Tibial nerve (tissue), 4 donors: ENCODE data around the gene RFPL1. TPM values are rescaled to one million over a fixed set of nuclear protein-coding genes. Genes with fewer than 3 reads are reported as not detected.

Experiments
- DNase-seq, 2 donors: peaks; one replicate each; pipeline ENCODE4 v3.0.0-alpha.2; 2019; ENCODE audit warnings: low spot score in 2 of 2
- H3K27ac ChIP-seq, 4 donors: fragments of 200-600 bp; sonication (generic) in 3 of 4; one replicate each; pipeline ENCODE4 v1.5.1; 2017 to 2019; ENCODE audit warnings: mild to moderate bottlenecking in 1 of 4
- H3K27me3 ChIP-seq, 2 donors: fragments of 200-600 bp; sonication (generic) in 1 of 2; one replicate each; pipeline versions ENCODE4 v1.5.1 to v1.6.0; 2017 to 2019
- H3K36me3 ChIP-seq, 3 donors: fragments of 200-600 bp; sonication (generic); one replicate each; pipeline ENCODE4 v1.5.1; 2018 to 2019
- H3K4me1 ChIP-seq, 4 donors: fragments of 200-600 bp; sonication (generic) in 3 of 4; one replicate each; pipeline ENCODE4 v1.5.1; 2017 to 2019
- H3K4me3 ChIP-seq, 4 donors: fragments of 200-600 bp; sonication (generic) in 3 of 4; one replicate each; pipeline ENCODE4 v1.5.1; 2017 to 2019; ENCODE audit warnings: mild to moderate bottlenecking in 1 of 4, moderate library complexity in 1 of 4
- H3K9me3 ChIP-seq, 4 donors: fragments of 200-600 bp; sonication (generic) in 3 of 4; one replicate each; pipeline ENCODE4 v1.5.1; 2017 to 2019
- EP300 ChIP-seq, 2 donors: sonication (generic); formaldehyde crosslinking; IDR thresholded peaks; one replicate each; pipeline ENCODE4 v1.6.1; 2017; ENCODE audit warnings: antibody characterized with exemption in 2 of 2, mild to moderate bottlenecking in 1 of 2
- POLR2A ChIP-seq, 2 donors: fragments of 450-650 bp; IDR thresholded peaks; one replicate each; pipeline ENCODE4 v1.6.1; 2017; ENCODE audit warnings: antibody characterized with exemption in 2 of 2, mild to moderate bottlenecking in 2 of 2, moderate library complexity in 2 of 2
- WGBS, 2 donors: methylation state at CpG; one replicate each; pipeline ENCODE4 v1.1.5; 2018; 5-methylcytosine and 5-hydroxymethylcytosine counted together
- total RNA-seq, 4 donors: library from RNA; depleted of rRNA; stranded (reverse); fragments of >200 nt; gene quantifications; one replicate each; pipeline ENCODE4 v1.1.0, GENCODE V29; 2016
- TF ChIP-seq, protein P1 (sequence below), 5 experiments: fragments of 200-600 bp in 3 of 5; fragments of 450-650 bp in 2 of 5; sonication (generic) in 3 of 5; IDR thresholded peaks; one replicate each; pipeline ENCODE4 v1.5.1; 2016 to 2019; ENCODE audit warnings: antibody characterized with exemption in 5 of 5, mild to moderate bottlenecking in 3 of 5, moderate library complexity in 2 of 5

Gene RFPL1
- total RNA-seq, 4 donors from 2014 or later, result not detected

DNA sequence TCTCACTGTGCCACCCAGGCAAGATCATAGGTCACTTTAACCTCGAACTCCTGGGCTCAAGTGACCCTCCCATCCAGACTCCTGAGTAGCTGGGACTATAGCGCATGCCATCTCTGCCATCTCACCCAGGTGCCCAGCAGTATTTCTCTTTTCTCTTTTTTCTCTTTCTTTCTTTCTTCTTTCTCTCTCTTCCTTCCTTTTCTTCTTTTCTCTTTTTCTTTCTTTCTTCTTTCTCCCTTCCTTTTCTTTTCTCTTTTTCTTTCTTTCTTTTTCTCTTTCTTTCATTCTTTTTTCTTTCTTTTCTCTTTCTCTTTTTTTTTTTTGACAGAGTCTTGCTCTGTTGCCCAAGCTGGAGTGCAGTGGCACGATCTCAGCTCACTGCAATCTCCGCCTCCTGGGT is 13.5 kb downstream of the RFPL1 start:
- H3K4me1 ChIP-seq, result no peaks in the 10 kb centered on the region
- no peaks in the 10 kb centered on the region for H3K9me3 ChIP-seq
- H3K4me3 ChIP-seq, result no peak overlapping the region
- no peak overlapping the region for H3K27ac ChIP-seq
- H3K27me3 ChIP-seq, result no peaks in the 10 kb centered on the region
- no peaks in the 10 kb centered on the region for H3K36me3 ChIP-seq
- TF ChIP-seq, protein P1, sequence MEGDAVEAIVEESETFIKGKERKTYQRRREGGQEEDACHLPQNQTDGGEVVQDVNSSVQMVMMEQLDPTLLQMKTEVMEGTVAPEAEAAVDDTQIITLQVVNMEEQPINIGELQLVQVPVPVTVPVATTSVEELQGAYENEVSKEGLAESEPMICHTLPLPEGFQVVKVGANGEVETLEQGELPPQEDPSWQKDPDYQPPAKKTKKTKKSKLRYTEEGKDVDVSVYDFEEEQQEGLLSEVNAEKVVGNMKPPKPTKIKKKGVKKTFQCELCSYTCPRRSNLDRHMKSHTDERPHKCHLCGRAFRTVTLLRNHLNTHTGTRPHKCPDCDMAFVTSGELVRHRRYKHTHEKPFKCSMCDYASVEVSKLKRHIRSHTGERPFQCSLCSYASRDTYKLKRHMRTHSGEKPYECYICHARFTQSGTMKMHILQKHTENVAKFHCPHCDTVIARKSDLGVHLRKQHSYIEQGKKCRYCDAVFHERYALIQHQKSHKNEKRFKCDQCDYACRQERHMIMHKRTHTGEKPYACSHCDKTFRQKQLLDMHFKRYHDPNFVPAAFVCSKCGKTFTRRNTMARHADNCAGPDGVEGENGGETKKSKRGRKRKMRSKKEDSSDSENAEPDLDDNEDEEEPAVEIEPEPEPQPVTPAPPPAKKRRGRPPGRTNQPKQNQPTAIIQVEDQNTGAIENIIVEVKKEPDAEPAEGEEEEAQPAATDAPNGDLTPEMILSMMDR (IDR thresholded peaks at IDR 0.05), result no peak
- TF ChIP-seq EP300 (IDR thresholded peaks at IDR 0.05) (no peak), POLR2A (IDR thresholded peaks at IDR 0.05) (no peak)
- WGBS, 2 donors, result 87 to 91% methylated on average over 4 of the region's 4 CpGs
- no peak for DNase-seq

DNA sequence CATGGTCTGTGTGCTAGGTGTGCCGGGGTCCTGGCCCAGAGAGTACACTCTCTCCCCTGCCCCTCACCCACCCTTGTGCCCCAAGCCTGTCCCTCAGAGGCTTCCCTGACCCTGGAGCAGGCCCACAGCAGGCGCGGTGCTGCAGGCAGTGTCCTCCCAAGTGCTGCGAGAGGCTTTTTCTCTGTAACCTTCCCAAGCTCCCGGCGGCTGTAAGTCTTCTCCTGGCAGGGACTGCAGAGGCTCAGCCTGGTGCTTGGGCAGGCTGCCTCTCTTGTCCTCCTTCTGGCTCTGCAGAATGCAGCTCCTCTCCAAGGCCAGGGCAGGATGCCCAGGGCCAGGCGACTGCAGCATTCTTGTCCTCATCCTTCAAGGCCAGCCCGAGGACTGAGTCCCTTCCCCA is 15.9 kb downstream of the RFPL1 start:
- Histone ChIP-seq H3K4me3 (no peak overlapping the region), H3K4me1 (no peaks in the 10 kb centered on the region), H3K9me3 (no peaks in the 10 kb centered on the region), H3K27ac (no peak overlapping the region), H3K27me3 (no peaks in the 10 kb centered on the region), H3K36me3 (no peaks in the 10 kb centered on the region)
- 70 to 78% methylated on average over 8 of the region's 8 CpGs for WGBS, 2 donors
- TF ChIP-seq EP300 (IDR thresholded peaks at IDR 0.05) (no peak), POLR2A (IDR thresholded peaks at IDR 0.05) (no peak)
- TF ChIP-seq, protein P1 (IDR thresholded peaks at IDR 0.05), result no peak
- no peak for DNase-seq

DNA sequence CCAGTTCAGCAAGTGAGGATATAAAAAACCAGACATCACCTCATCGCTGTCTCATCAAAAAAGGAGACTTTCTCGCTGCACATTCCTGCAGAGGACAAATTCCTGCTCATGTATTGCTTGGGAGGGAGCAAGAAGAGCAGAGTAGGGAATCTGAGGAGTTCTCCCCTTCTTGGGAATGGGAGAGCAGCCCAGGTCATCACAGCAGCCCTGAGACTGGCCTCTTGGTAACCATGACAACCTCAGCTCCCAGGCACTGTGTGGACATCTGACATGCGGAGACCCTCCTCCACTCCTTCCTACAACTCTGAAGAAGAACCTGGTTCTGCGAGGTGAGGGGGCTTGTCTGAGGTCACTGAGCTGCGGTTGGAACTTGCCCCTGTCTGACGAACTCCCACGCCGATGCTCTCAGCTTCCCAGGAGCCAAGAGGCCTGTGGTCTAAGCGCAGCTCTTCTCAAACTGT is 17.9 kb downstream of the RFPL1 start:
- 60 to 68% methylated on average over 4 to 9 of the region's 9 CpGs for WGBS, 2 donors
- no peaks in the 10 kb centered on the region for H3K27me3 ChIP-seq
- H3K9me3 ChIP-seq, result no peaks in the 10 kb centered on the region
- no peaks in the 10 kb centered on the region for H3K4me1 ChIP-seq
- TF ChIP-seq EP300 (IDR thresholded peaks at IDR 0.05) (no peak), POLR2A (IDR thresholded peaks at IDR 0.05) (no peak)
- TF ChIP-seq, protein P1 (IDR thresholded peaks at IDR 0.05), result no peak
- DNase-seq, result no peak
- H3K4me3 ChIP-seq, result no peak overlapping the region
- no peaks in the 10 kb centered on the region for H3K36me3 ChIP-seq
- H3K27ac ChIP-seq, result no peak overlapping the region

DNA sequence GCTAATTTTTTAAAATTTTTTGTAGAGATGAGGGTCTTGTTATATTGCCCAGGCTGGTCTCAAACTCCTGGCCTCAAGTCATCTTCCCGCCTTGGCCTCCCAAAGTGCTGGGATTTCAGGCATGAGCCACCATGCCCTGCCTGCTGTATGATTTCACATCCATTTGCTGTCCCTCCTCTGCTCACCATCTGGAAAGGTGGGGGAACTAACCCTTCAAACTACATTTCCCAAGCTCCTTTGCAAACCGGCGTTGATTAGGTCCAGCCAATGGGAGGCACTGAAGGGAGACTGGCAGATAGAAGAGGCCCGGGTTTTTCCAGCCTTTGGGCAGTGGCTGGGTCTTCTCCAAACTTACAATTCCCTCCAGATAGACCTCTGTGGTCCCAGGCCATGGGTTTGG is 19.3 kb downstream of the RFPL1 start:
- no peak overlapping the region for H3K4me3 ChIP-seq
- no peaks in the 10 kb centered on the region for H3K9me3 ChIP-seq
- H3K27me3 ChIP-seq, result no peaks in the 10 kb centered on the region
- TF ChIP-seq EP300 (IDR thresholded peaks at IDR 0.05) (no peak), POLR2A (IDR thresholded peaks at IDR 0.05) (no peak)
- TF ChIP-seq, protein P1 (IDR thresholded peaks at IDR 0.05), result no peak
- 40 to 43% methylated on average over 4 of the region's 4 CpGs for WGBS, 2 donors
- DNase-seq, result no peak
- H3K4me1 ChIP-seq, result no peaks in the 10 kb centered on the region
- H3K27ac ChIP-seq, result no peak overlapping the region
- no peaks in the 10 kb centered on the region for H3K36me3 ChIP-seq

DNA sequence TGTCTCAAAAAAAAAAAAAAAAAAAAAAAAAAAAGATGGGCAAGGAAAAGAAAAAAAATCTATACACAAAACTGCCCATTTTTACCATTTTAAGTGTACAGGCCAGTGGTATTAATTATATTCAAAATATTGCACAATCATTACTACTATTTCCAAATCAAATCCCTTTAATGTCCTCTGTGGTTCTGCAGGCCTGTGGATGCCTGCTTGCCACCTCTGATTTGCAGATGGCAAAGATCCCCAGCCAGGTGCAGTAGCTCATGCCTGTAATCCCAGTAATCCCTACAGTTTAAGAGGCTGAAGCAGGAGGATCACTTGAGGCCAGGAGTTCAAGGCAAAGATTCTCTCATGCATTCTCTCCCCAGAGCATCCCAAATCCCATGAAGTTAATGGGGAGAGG is 20.2 kb downstream of the RFPL1 start:
- no peaks in the 10 kb centered on the region for H3K27me3 ChIP-seq
- DNase-seq, result no peak
- no peaks in the 10 kb centered on the region for H3K9me3 ChIP-seq
- no peaks in the 10 kb centered on the region for H3K36me3 ChIP-seq
- no peak for TF ChIP-seq POLR2A (IDR thresholded peaks at IDR 0.05)
- TF ChIP-seq EP300 (IDR thresholded peaks at IDR 0.05), result no peak
- TF ChIP-seq, protein P1 (IDR thresholded peaks at IDR 0.05), result no peak
- H3K27ac ChIP-seq, result no peak overlapping the region
- H3K4me1 ChIP-seq, result no peaks in the 10 kb centered on the region
- no peak overlapping the region for H3K4me3 ChIP-seq
